Activated B cell treated with CpG ODN at 0.5 μM for 24 hours (primary cell): ENCODE data around the gene MIEF1. TPM values are rescaled to one million over a fixed set of nuclear protein-coding genes. Genes with fewer than 3 reads are reported as not detected.

Experiments
- ATAC-seq: fragments of 200-7000 bp; cut with Tn5 transposase; one replicate; pipeline ENCODE4 v1.10.0; 2021; ENCODE audit warnings: low read depth, mild to moderate bottlenecking, moderate library complexity
- CTCF ChIA-PET: fragments of 350-600 bp; sonication (Branson Sonifier 250); formaldehyde crosslinking; loops from one replicate; lab custom pipeline; 2021; ENCODE audit warnings: antibody characterized with exemption; lab: Charles Lee
- POLR2A ChIA-PET: fragments of 350-600 bp; sonication (Branson Sonifier 250); formaldehyde crosslinking; loops from one replicate; lab custom pipeline; 2021; ENCODE audit warnings: antibody characterized with exemption; lab: Charles Lee
- DNase-seq: peaks from one replicate; pipeline ENCODE4 v3.0.0; 2022
- H3K27ac Mint-ChIP-seq: one replicate; pipeline ENCODE4 v1.8.0; 2020; ENCODE audit warnings: mixed read lengths
- H3K27me3 Mint-ChIP-seq: one replicate; pipeline ENCODE4 v1.8.0; 2021; ENCODE audit warnings: mixed read lengths
- H3K36me3 Mint-ChIP-seq: one replicate; pipeline ENCODE4 v1.8.0; 2021; ENCODE audit warnings: low read depth, mixed read lengths
- H3K4me1 Mint-ChIP-seq: one replicate; pipeline ENCODE4 v1.8.0; 2021; ENCODE audit warnings: mixed read lengths
- H3K4me3 Mint-ChIP-seq: one replicate; pipeline ENCODE4 v1.8.0; 2020; ENCODE audit warnings: mild to moderate bottlenecking, mixed read lengths
- H3K9me3 Mint-ChIP-seq: one replicate; pipeline ENCODE4 v1.8.0; 2020; ENCODE audit warnings: mixed read lengths
- intact Hi-C: fragments of 100-400 bp; cut with micrococcal nuclease; formaldehyde crosslinking; loops from one replicate; pipeline ENCODE4 v1.15.1; 2024
- total RNA-seq: library from RNA; stranded (reverse); gene quantifications from 2 replicates; pipeline ENCODE4 v1.2.3, GENCODE V29; 2022
- TF ChIP-seq, protein P1 (sequence below): fragments of 200-600 bp; IDR thresholded peaks from one replicate; pipeline ENCODE4 v1.8.0; 2022; ENCODE audit warnings: antibody characterized with exemption, mild to moderate bottlenecking

MIEF1 gene
- total RNA-seq, 1 donor from 2014 or later = 41.3 TPM

GRCh38 chr22:39477542-39477941, 24.5 kb upstream of the MIEF1 start:
- no peak overlapping the region for H3K4me3 Mint-ChIP-seq
- ATAC-seq (no peak), DNase-seq (no peak)
- TF ChIP-seq, protein P1, sequence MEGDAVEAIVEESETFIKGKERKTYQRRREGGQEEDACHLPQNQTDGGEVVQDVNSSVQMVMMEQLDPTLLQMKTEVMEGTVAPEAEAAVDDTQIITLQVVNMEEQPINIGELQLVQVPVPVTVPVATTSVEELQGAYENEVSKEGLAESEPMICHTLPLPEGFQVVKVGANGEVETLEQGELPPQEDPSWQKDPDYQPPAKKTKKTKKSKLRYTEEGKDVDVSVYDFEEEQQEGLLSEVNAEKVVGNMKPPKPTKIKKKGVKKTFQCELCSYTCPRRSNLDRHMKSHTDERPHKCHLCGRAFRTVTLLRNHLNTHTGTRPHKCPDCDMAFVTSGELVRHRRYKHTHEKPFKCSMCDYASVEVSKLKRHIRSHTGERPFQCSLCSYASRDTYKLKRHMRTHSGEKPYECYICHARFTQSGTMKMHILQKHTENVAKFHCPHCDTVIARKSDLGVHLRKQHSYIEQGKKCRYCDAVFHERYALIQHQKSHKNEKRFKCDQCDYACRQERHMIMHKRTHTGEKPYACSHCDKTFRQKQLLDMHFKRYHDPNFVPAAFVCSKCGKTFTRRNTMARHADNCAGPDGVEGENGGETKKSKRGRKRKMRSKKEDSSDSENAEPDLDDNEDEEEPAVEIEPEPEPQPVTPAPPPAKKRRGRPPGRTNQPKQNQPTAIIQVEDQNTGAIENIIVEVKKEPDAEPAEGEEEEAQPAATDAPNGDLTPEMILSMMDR = no peak
- POLR2A ChIA-PET = interaction anchor here (0.9 kb wide), 1 partner anchor 12 kb away, joined by 3 read pairs; no protein-coding TSS in a partner anchor
- no peaks in the 10 kb centered on the region for H3K9me3 Mint-ChIP-seq
- H3K36me3 Mint-ChIP-seq = peaks cover 28% of the 10 kb centered on the region
- no peaks in the 10 kb centered on the region for H3K27me3 Mint-ChIP-seq
- peaks cover 14% of the 10 kb centered on the region for H3K4me1 Mint-ChIP-seq
- CTCF ChIA-PET = no interaction called here
- intact Hi-C loops = no loop called here
- H3K27ac Mint-ChIP-seq = no peak overlapping the region

DNA sequence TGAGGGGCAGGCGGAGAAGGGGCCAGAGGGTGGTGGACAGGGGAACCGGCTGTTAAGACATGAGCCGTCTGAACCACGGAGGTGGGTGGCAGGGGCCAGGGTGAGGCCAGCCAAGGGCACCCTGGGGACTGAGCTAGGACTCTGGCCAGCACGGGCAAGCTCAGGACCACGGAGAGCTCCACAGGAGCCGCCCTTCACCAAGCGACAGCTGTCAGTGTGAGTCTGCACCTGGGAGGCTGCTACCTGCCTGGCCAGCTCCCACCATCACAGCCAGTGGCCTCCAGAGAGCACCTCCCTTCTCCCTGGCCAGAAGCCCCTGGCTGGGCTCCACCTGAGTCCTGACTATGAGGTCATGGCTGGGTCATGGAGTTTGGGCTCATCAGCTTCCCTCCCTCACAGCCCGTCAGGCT, 23.6 kb upstream of the MIEF1 start:
- POLR2A ChIA-PET = interaction anchor here (0.5 to 0.9 kb wide), 4 partner anchors 11 to 159 kb away, joined by 3 to 4 read pairs (median 3); partner anchors contain the start of genes ATF4 and RPL3
- intact Hi-C loops = no loop called here
- Mint-ChIP-seq H3K4me1 (peaks cover 5% of the 10 kb centered on the region), H3K27me3 (no peaks in the 10 kb centered on the region), H3K27ac (no peak overlapping the region), H3K36me3 (peaks cover 26% of the 10 kb centered on the region), H3K4me3 (no peak overlapping the region), H3K9me3 (no peaks in the 10 kb centered on the region)
- DNase-seq = no peak
- TF ChIP-seq, protein P1 = no peak
- CTCF ChIA-PET = interaction anchor here (2.8 kb wide), 1 partner anchor 15 kb away, joined by 12 read pairs; no protein-coding TSS in a partner anchor
- ATAC-seq = no peak

- Mint-ChIP-seq H3K36me3 (peaks cover 26% of the 10 kb centered on the region), H3K4me1 (peaks cover 4% of the 10 kb centered on the region), H3K4me3 (no peak overlapping the region), H3K27me3 (no peaks in the 10 kb centered on the region), H3K9me3 (no peaks in the 10 kb centered on the region), H3K27ac (no peak overlapping the region)
- TF ChIP-seq, protein P1 = no peak
- ATAC-seq (no peak), DNase-seq (no peak)
- ChIA-PET CTCF (interaction anchor here (1.4 to 2.8 kb wide), 2 partner anchors 14 to 17 kb away, joined by 5 to 12 read pairs; no protein-coding TSS in a partner anchor), POLR2A (no interaction called here)
- intact Hi-C loops = no loop called here
Measured at GRCh38 chr22:39479254-39479653, 22.8 kb upstream of the MIEF1 start.

- Mint-ChIP-seq H3K36me3 (peaks cover 24% of the 10 kb centered on the region), H3K27me3 (no peaks in the 10 kb centered on the region), H3K4me3 (no peak overlapping the region), H3K4me1 (peaks cover 3% of the 10 kb centered on the region), H3K9me3 (no peaks in the 10 kb centered on the region), H3K27ac (no peak overlapping the region)
- ATAC-seq (no peak), DNase-seq (no peak)
- CTCF ChIA-PET = interaction anchor here (1.4 to 2.8 kb wide), 2 partner anchors 13 to 16 kb away, joined by 5 to 12 read pairs; no protein-coding TSS in a partner anchor
- TF ChIP-seq, protein P1 = no peak
- intact Hi-C loops = no loop called here
- POLR2A ChIA-PET = no interaction called here
Measured at GRCh38 chr22:39480557-39480956, 21.5 kb upstream of the MIEF1 start.

DNA sequence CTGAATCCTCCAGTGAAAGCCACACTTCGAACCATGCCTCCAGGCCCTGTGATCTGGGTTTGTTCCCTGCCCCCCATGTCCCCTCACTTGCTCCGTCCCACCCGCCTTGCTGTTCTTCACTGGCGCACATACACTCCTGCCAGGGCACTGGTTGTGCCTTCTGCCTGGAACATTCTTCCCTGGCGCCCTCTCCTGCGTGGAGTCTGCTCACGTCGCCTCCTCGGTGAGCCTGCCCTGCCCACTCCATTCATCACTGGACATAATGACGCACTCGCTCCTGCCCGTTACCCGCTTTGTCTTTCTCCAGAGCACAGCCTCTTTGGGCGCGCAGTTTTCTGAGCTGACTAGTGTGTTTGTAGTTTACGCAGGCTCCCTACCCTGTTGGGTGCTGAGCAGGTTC, 21.0 kb upstream of the MIEF1 start:
- Mint-ChIP-seq H3K4me1 (no peaks in the 10 kb centered on the region), H3K27ac (no peak overlapping the region), H3K36me3 (peaks cover 22% of the 10 kb centered on the region), H3K9me3 (no peaks in the 10 kb centered on the region), H3K4me3 (no peak overlapping the region), H3K27me3 (no peaks in the 10 kb centered on the region)
- TF ChIP-seq, protein P1 = no peak
- POLR2A ChIA-PET = no interaction called here
- intact Hi-C loops = no loop called here
- CTCF ChIA-PET = no interaction called here
- ATAC-seq = no peak
- DNase-seq = no peak
